A549 (cell line): ENCODE results near the gene RBM10. TPM values are rescaled to one million over a fixed set of nuclear protein-coding genes. Genes with fewer than 3 reads are reported as not detected.

Experiments
- ATAC-seq, 2 experiments: fragments of 200-7000 bp in 1 of 2; fragments of >200 bp in 1 of 2; cut with Nextera tagmentation in 1 of 2; cut with Tn5 transposase in 1 of 2; 3 replicates each; pipeline versions ENCODE4 v1.8.0 to v1.9.1; 2018 to 2020; ENCODE audit warnings: mild to moderate bottlenecking in 1 of 2, moderate library complexity in 1 of 2
- CTCF ChIA-PET: fragments of 300-600 bp; sonication (Branson Sonifier 250); formaldehyde crosslinking; extraction: SDS; loops from one replicate; lab custom pipeline; 2021; ENCODE audit warnings: antibody characterized with exemption, inconsistent platforms; lab: Yijun Ruan, JAX
- POLR2A ChIA-PET: fragments of 350-600 bp; formaldehyde crosslinking; extraction: SDS; loops from one replicate; lab custom pipeline; 2021; ENCODE audit warnings: antibody characterized with exemption, inconsistent platforms; lab: Yijun Ruan, JAX
- DNase-seq, 2 experiments: peaks; one replicate each; pipeline versions ENCODE4 v3.0.0 to v3.0.0-alpha.2; 2011 to 2016; ENCODE audit warnings: low read depth in 1 of 2, low spot score in 1 of 2
- FAIRE-seq: peaks from 2 replicates; lab custom pipeline; 2011; peaks lifted over from hg19 to GRCh38; lab: Jason Lieb, UNC
- H3K27ac ChIP-seq, 2 experiments: fragments of >200 bp; sonication (Bioruptor Twin); formaldehyde crosslinking; 3 replicates each; pipeline ENCODE4 v1.5.1; 2016 to 2017
- H3K4me1 ChIP-seq: fragments of >200 bp; sonication (Bioruptor Twin); formaldehyde crosslinking; 3 replicates; pipeline ENCODE4 v1.6.1; 2016
- H3K4me2 ChIP-seq: fragments of >200 bp; sonication (Bioruptor Twin); formaldehyde crosslinking; 3 replicates; pipeline ENCODE4 v1.6.1; 2016
- H3K4me3 ChIP-seq: fragments of >200 bp; sonication (Bioruptor Twin); formaldehyde crosslinking; 3 replicates; pipeline ENCODE4 v1.5.1; 2016
- H3K9me3 ChIP-seq: fragments of >200 bp; sonication (Bioruptor Twin); formaldehyde crosslinking; 3 replicates; pipeline ENCODE4 v1.6.1; 2016
- BCL3 ChIP-seq: fragments of >200 bp; sonication (Bioruptor Twin); formaldehyde crosslinking; IDR thresholded peaks from 3 replicates; pipeline ENCODE4 v1.6.1; 2016
- CBX2 ChIP-seq: fragments of 200-600 bp; sonication (generic); IDR thresholded peaks from 2 replicates; pipeline ENCODE4 v1.6.1; 2016; ENCODE audit warnings: low read depth, mild to moderate bottlenecking, borderline replicate concordance
- CBX8 ChIP-seq: fragments of 200-600 bp; sonication (generic); IDR thresholded peaks from 2 replicates; pipeline ENCODE4 v1.6.1; 2016
- CEBPB ChIP-seq, 2 experiments: fragments of >200 bp in 1 of 2; sonication (Bioruptor Twin) in 1 of 2; formaldehyde crosslinking in 1 of 2; IDR thresholded peaks; 2 replicates each; pipeline ENCODE4 v1.6.1; 2012 to 2016
- CHD2 ChIP-seq: fragments of 150-350 bp; IDR thresholded peaks from 2 replicates; pipeline ENCODE4 v1.6.1; 2014; ENCODE audit warnings: low read length; ENCODE audit not compliant: partially characterized antibody
- CHD4 ChIP-seq: fragments of 200-600 bp; sonication (generic); IDR thresholded peaks from 2 replicates; pipeline ENCODE4 v1.6.1; 2016; ENCODE audit warnings: antibody characterized with exemption, mild to moderate bottlenecking, borderline replicate concordance
- FOSB ChIP-seq: fragments of 250-450 bp; sonication (Bioruptor Pico); IDR thresholded peaks from 2 replicates; pipeline ENCODE4 v1.5.0; 2020; ENCODE audit warnings: mild to moderate bottlenecking, moderate library complexity
- FOSL2 ChIP-seq, 2 experiments: fragments of 450-650 bp in 1 of 2; fragments of >200 bp in 1 of 2; sonication (Bioruptor Twin) in 1 of 2; formaldehyde crosslinking; IDR thresholded peaks; 2 replicates each; pipeline versions ENCODE4 v1.5.0 to v1.6.1; 2016 to 2020; ENCODE audit warnings: mild to moderate bottlenecking in 1 of 2, moderate library complexity in 1 of 2
- FOXS1 ChIP-seq: fragments of 250-450 bp; sonication (Bioruptor Pico); IDR thresholded peaks from 2 replicates; pipeline ENCODE4 v1.5.0; 2020; ENCODE audit warnings: mild to moderate bottlenecking, moderate library complexity
- HEYL ChIP-seq: fragments of 250-450 bp; sonication (Bioruptor Pico); IDR thresholded peaks from 2 replicates; pipeline ENCODE4 v1.8.0; 2021; ENCODE audit warnings: mild to moderate bottlenecking, moderate library complexity
- HMGXB4 ChIP-seq: fragments of 250-450 bp; sonication (Bioruptor Pico); IDR thresholded peaks from 2 replicates; pipeline ENCODE4 v1.5.0; 2021; ENCODE audit warnings: mild to moderate bottlenecking, moderate library complexity, borderline replicate concordance
- HOXB13 ChIP-seq: fragments of 250-450 bp; sonication (Bioruptor Pico); IDR thresholded peaks from 2 replicates; pipeline ENCODE4 v1.5.0; 2020; ENCODE audit warnings: low read depth, mild to moderate bottlenecking, moderate library complexity
- KDM5A ChIP-seq: fragments of 200-600 bp; sonication (generic); IDR thresholded peaks from 2 replicates; pipeline ENCODE4 v1.6.1; 2016; ENCODE audit warnings: antibody characterized with exemption, mild to moderate bottlenecking
- MYC ChIP-seq: IDR thresholded peaks from 2 replicates; pipeline ENCODE4 v1.6.1; 2012; ENCODE audit warnings: mild to moderate bottlenecking, inconsistent platforms, low read length, improper control_type of control experiment, borderline replicate concordance
- NFE2L2 ChIP-seq: fragments of 150-350 bp; conservative IDR thresholded peaks from 2 replicates; pipeline ENCODE4 v1.6.1; 2014; ENCODE audit warnings: low read length
- NPAS2 ChIP-seq: fragments of 250-450 bp; sonication (Bioruptor Pico); IDR thresholded peaks from 2 replicates; pipeline ENCODE4 v1.8.0; 2022; ENCODE audit warnings: mild to moderate bottlenecking, moderate library complexity, borderline replicate concordance
- NR3C1 ChIP-seq: fragments of >200 bp; sonication (Bioruptor Twin); formaldehyde crosslinking; IDR thresholded peaks from 3 replicates; pipeline ENCODE4 v1.6.1; 2017
- POLR2A ChIP-seq: IDR thresholded peaks from 2 replicates; pipeline ENCODE4 v1.6.1; 2012; ENCODE audit warnings: mild to moderate bottlenecking, low read length
- RAD21 ChIP-seq, 2 experiments: fragments of >200 bp in 1 of 2; sonication (Bioruptor Twin) in 1 of 2; formaldehyde crosslinking in 1 of 2; IDR thresholded peaks in 1 of 2; conservative IDR thresholded peaks in 1 of 2; 2 replicates in 1 of 2; 3 replicates in 1 of 2; pipeline ENCODE4 v1.6.1; 2012 to 2018; ENCODE audit warnings: inconsistent platforms in 1 of 2
- RNF2 ChIP-seq: fragments of 200-600 bp; sonication (generic); IDR thresholded peaks from 2 replicates; pipeline ENCODE4 v1.6.1; 2016; ENCODE audit warnings: low read depth, mild to moderate bottlenecking, antibody characterized with exemption, moderate library complexity, borderline replicate concordance
- SMC3 ChIP-seq: fragments of >200 bp; sonication (Bioruptor Twin); formaldehyde crosslinking; IDR thresholded peaks from 3 replicates; pipeline ENCODE4 v1.6.1; 2018; ENCODE audit warnings: inconsistent platforms
- ZC3H11A ChIP-seq: fragments of 450-650 bp; IDR thresholded peaks from 2 replicates; pipeline ENCODE4 v1.6.1; 2014; ENCODE audit warnings: antibody characterized with exemption, mild to moderate bottlenecking
- ZFP36 ChIP-seq: fragments of 450-650 bp; IDR thresholded peaks from 2 replicates; pipeline ENCODE4 v1.6.1; 2014; ENCODE audit warnings: borderline replicate concordance; ENCODE audit not compliant: partially characterized antibody
- ZNF302 ChIP-seq: fragments of 250-450 bp; sonication (Bioruptor Pico); IDR thresholded peaks from 2 replicates; pipeline ENCODE4 v1.9.0; 2021; ENCODE audit warnings: inconsistent platforms, mild to moderate bottlenecking, moderate library complexity
- WGBS: methylation state at CpG from one replicate; pipeline ENCODE4 v1.1.6; 2017; ENCODE audit errors: missing lambda C conversion rate; 5-methylcytosine and 5-hydroxymethylcytosine counted together
- polyA plus RNA-seq, 4 experiments: library from polyadenylated mRNA; depleted of rRNA in 3 of 4; stranded (reverse); fragments of >200 nt; fragmentation: RNase III in 1 of 4; extraction: RNeasy Plus Mini Kit Qiagen cat#74134 plus additional on column Dnase treatment in 1 of 4; gene quantifications; 2 replicates in 3 of 4; 3 replicates in 1 of 4; pipeline ENCODE4 v1.2.3, GENCODE V29; 2011 to 2017
- TF ChIP-seq, protein P1 (sequence below): fragments of 200-600 bp; sonication (generic); IDR thresholded peaks from 2 replicates; pipeline ENCODE4 v1.6.1; 2016; ENCODE audit warnings: antibody characterized with exemption, mild to moderate bottlenecking, moderate library complexity
- TF ChIP-seq, protein P2 (sequence below): IDR thresholded peaks from 2 replicates; pipeline ENCODE4 v1.6.1; 2012

Gene RBM10
- polyA plus RNA-seq, 2 of the 4 experiments (the other 2 are of a cell fraction): 21.1 to 29.8 TPM

- DNase-seq (no peak), FAIRE-seq (no peak), ATAC-seq (no peak)
- Histone ChIP-seq H3K27ac (no peak overlapping the region), H3K4me2 (no peak overlapping the region), H3K4me1 (no peaks in the 10 kb centered on the region), H3K9me3 (no peaks in the 10 kb centered on the region), H3K4me3 (no peak overlapping the region)
- no peak for TF ChIP-seq NR3C1
- no peak for TF ChIP-seq FOSB (CRISPR knock-in tag)
- TF ChIP-seq MYC: no peak
- no peak for TF ChIP-seq HMGXB4 (CRISPR knock-in tag)
- no peak for TF ChIP-seq ZC3H11A
- TF ChIP-seq HEYL: no peak
- no peak for TF ChIP-seq NFE2L2
- TF ChIP-seq CBX2: no peak
- TF ChIP-seq HOXB13 (CRISPR knock-in tag): no peak
- no peak for TF ChIP-seq CHD4
- no peak for TF ChIP-seq FOXS1 (CRISPR knock-in tag)
- TF ChIP-seq, protein P1, sequence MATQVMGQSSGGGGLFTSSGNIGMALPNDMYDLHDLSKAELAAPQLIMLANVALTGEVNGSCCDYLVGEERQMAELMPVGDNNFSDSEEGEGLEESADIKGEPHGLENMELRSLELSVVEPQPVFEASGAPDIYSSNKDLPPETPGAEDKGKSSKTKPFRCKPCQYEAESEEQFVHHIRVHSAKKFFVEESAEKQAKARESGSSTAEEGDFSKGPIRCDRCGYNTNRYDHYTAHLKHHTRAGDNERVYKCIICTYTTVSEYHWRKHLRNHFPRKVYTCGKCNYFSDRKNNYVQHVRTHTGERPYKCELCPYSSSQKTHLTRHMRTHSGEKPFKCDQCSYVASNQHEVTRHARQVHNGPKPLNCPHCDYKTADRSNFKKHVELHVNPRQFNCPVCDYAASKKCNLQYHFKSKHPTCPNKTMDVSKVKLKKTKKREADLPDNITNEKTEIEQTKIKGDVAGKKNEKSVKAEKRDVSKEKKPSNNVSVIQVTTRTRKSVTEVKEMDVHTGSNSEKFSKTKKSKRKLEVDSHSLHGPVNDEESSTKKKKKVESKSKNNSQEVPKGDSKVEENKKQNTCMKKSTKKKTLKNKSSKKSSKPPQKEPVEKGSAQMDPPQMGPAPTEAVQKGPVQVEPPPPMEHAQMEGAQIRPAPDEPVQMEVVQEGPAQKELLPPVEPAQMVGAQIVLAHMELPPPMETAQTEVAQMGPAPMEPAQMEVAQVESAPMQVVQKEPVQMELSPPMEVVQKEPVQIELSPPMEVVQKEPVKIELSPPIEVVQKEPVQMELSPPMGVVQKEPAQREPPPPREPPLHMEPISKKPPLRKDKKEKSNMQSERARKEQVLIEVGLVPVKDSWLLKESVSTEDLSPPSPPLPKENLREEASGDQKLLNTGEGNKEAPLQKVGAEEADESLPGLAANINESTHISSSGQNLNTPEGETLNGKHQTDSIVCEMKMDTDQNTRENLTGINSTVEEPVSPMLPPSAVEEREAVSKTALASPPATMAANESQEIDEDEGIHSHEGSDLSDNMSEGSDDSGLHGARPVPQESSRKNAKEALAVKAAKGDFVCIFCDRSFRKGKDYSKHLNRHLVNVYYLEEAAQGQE: no peak
- TF ChIP-seq CHD2: no peak
- TF ChIP-seq CBX8: no peak
- no peak for TF ChIP-seq KDM5A
- no peak for TF ChIP-seq RNF2
- no peak for TF ChIP-seq SMC3
- TF ChIP-seq, protein P2, sequence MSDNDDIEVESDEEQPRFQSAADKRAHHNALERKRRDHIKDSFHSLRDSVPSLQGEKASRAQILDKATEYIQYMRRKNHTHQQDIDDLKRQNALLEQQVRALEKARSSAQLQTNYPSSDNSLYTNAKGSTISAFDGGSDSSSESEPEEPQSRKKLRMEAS: no peak
- POLR2A ChIA-PET: no interaction called here
- CTCF ChIA-PET: no interaction called here
- 92% methylated on average over 6 of the region's 19 CpGs for WGBS
Measured at GRCh38 chrX:47226531-47227333, 81.7 kb downstream of the RBM10 start.

DNA sequence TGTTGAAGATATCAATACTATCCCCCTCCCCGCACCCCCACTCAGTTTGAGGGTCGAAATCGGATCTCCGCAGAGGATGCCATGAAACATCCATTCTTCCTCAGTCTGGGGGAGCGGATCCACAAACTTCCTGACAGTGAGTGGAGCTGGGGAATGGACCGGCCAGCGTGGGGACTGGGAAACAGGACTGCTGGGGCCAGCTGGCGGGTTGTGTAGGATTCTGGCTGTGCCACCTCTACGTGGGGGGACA lies 82.2 kb downstream of the RBM10 start:
- Histone ChIP-seq H3K9me3 (no peaks in the 10 kb centered on the region), H3K27ac (no peak overlapping the region), H3K4me3 (no peak overlapping the region), H3K4me1 (peaks cover 4% of the 10 kb centered on the region; the same call in 2 of the 3 replicates), H3K4me2 (no peak overlapping the region)
- ChIA-PET CTCF (no interaction called here), POLR2A (no interaction called here)
- no peak for FAIRE-seq
- 97% methylated on average over 9 of the region's 9 CpGs for WGBS
- no peak for ATAC-seq
- TF ChIP-seq FOSL2 (IDR thresholded peaks at IDR 0.05) (no peak), FOSL2 (CRISPR knock-in tag; IDR thresholded peaks at IDR 0.05) (no peak), CHD2 (no peak), CEBPB (IDR thresholded peaks at IDR 0.05) (no peak), POLR2A (no peak), NPAS2 (CRISPR knock-in tag) (no peak), CHD4 (no peak), NR3C1 (no peak), RAD21 (conservative IDR thresholded peaks at IDR 0.05 in 1 of 2, IDR thresholded peaks at IDR 0.05 in 1 of 2) (no peak), RNF2 (no peak), ZFP36 (no peak), ZNF302 (CRISPR knock-in tag) (no peak), BCL3 (no peak)
- no peak for DNase-seq
